ENCODE measurements around the gene CTSV.
"Not testable (repeated sequence)": the region's sequence is repeated elsewhere in the genome, so short reads cannot be mapped to it uniquely, and the experiment has no call there.

CTSV gene

DNA sequence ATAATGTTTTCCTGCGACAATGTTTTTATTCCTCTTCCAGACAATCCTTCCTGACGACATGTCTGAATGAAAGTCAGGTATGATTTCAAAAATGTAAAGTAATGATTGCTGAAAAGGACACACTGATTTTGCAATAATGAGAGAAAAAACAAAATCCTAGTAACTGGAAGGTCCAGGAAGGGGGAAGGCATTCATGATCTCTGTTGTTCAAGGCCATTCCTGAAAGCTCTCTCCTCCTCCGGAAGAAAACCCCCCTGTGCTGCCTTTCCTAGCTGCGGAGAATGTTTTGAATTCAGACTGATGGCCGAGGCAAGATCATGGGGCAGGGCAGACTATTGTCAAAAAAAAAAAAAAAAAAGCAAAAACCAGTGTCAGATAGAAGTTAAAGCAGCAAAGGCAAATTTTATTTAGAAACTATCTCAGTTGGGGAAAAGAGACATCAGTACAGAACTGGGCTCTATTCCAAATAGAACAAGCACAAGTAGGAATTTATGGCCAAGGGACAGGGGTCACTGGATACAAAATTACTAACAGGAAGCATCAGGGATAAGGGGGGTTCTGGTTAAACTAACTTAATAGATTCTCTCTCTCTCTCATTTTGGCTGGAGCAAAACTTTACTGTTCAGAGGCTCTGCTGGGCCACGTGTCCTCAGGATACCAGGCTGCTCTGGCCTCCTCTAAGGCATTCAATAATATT lies 36.5 kb upstream of the CTSV start:
- H3K9me3 ChIP-seq (replicated peaks; ENCODE audit: insufficient read depth, low read length): no peaks in the 10 kb centered on the region
- no peak overlapping the region for H3K9ac ChIP-seq (ENCODE audit: low read length)
- H3K4me1 ChIP-seq (ENCODE audit: low read length): no peaks in the 10 kb centered on the region
- no peaks in the 10 kb centered on the region for H3F3A ChIP-seq (ENCODE audit: insufficient read depth, low read length)
- no peak for DNase-seq
- no peak overlapping the region for H3K4me3 ChIP-seq (ENCODE audit: low read length)
- no peak overlapping the region for H3K27ac ChIP-seq (ENCODE audit: low read length)
- no peak overlapping the region for H3K4me2 ChIP-seq (ENCODE audit: low read depth, low read length)
- no peaks in the 10 kb centered on the region for H3K79me2 ChIP-seq (ENCODE audit: low read length)
- H3K27me3 ChIP-seq (replicated peaks; ENCODE audit: insufficient read depth, low read length): no peaks in the 10 kb centered on the region
- H3K36me3 ChIP-seq (replicated peaks; ENCODE audit: insufficient read depth, low read length): no peaks in the 10 kb centered on the region
- H4K20me1 ChIP-seq (ENCODE audit: insufficient read depth, low read length): no peaks in the 10 kb centered on the region
- no peaks in the 10 kb centered on the region for H3K9me2 ChIP-seq (replicated peaks; ENCODE audit: insufficient read depth, low read length)
- H2AFZ ChIP-seq (ENCODE audit: low read length): no peak overlapping the region
- TF ChIP-seq, protein P1, sequence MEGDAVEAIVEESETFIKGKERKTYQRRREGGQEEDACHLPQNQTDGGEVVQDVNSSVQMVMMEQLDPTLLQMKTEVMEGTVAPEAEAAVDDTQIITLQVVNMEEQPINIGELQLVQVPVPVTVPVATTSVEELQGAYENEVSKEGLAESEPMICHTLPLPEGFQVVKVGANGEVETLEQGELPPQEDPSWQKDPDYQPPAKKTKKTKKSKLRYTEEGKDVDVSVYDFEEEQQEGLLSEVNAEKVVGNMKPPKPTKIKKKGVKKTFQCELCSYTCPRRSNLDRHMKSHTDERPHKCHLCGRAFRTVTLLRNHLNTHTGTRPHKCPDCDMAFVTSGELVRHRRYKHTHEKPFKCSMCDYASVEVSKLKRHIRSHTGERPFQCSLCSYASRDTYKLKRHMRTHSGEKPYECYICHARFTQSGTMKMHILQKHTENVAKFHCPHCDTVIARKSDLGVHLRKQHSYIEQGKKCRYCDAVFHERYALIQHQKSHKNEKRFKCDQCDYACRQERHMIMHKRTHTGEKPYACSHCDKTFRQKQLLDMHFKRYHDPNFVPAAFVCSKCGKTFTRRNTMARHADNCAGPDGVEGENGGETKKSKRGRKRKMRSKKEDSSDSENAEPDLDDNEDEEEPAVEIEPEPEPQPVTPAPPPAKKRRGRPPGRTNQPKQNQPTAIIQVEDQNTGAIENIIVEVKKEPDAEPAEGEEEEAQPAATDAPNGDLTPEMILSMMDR (IDR thresholded peaks at IDR 0.05; ENCODE audit: low read length): no peak
- no peak for TF ChIP-seq EZH2 (optimal IDR thresholded peaks at IDR 0.05; ENCODE audit: low read depth, low read length)
- TF ChIP-seq EZH2phosphoT487 (IDR thresholded peaks at IDR 0.05; ENCODE audit: low read length): no peak

DNA sequence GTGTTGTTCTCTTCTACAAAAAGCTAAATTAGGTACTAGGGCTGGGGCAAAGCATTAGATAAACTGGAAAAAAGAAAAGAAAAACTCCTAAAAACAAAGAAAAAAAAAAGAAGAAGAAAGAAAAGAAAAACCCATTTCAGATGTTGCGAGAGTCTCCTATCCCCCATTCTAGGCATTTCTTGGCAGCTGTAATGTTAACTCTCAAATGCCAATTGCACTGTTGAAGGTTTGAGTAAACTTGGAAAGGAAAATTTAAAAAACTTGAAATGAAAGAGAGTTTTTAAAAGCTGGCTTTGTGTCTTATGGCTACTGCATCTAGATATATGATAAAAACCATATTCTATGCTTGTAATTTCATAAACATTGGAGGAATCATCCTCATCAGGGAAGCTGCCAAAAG lies 34.6 kb upstream of the CTSV start:
- H3K36me3 ChIP-seq (replicated peaks; ENCODE audit: insufficient read depth, low read length): no peaks in the 10 kb centered on the region
- no peak for DNase-seq
- no peak overlapping the region for H3K27ac ChIP-seq (ENCODE audit: low read length)
- no peak overlapping the region for H3K4me3 ChIP-seq (ENCODE audit: low read length)
- H3K9me2 ChIP-seq (replicated peaks; ENCODE audit: insufficient read depth, low read length): no peaks in the 10 kb centered on the region
- no peak overlapping the region for H2AFZ ChIP-seq (ENCODE audit: low read length)
- H3K4me1 ChIP-seq (ENCODE audit: low read length): no peaks in the 10 kb centered on the region
- no peaks in the 10 kb centered on the region for H3K79me2 ChIP-seq (ENCODE audit: low read length)
- TF ChIP-seq, protein P1 (IDR thresholded peaks at IDR 0.05; ENCODE audit: low read length): no peak
- TF ChIP-seq EZH2 (optimal IDR thresholded peaks at IDR 0.05; ENCODE audit: low read depth, low read length) (no peak), EZH2phosphoT487 (IDR thresholded peaks at IDR 0.05; ENCODE audit: low read length) (no peak)
- H3K27me3 ChIP-seq (replicated peaks; ENCODE audit: insufficient read depth, low read length): no peaks in the 10 kb centered on the region
- H3K9ac ChIP-seq (ENCODE audit: low read length): no peak overlapping the region
- no peak overlapping the region for H3K4me2 ChIP-seq (ENCODE audit: low read depth, low read length)
- H3K9me3 ChIP-seq (replicated peaks; ENCODE audit: insufficient read depth, low read length): no peaks in the 10 kb centered on the region
- no peaks in the 10 kb centered on the region for H3F3A ChIP-seq (ENCODE audit: insufficient read depth, low read length)
- H4K20me1 ChIP-seq (ENCODE audit: insufficient read depth, low read length): no peaks in the 10 kb centered on the region

DNA sequence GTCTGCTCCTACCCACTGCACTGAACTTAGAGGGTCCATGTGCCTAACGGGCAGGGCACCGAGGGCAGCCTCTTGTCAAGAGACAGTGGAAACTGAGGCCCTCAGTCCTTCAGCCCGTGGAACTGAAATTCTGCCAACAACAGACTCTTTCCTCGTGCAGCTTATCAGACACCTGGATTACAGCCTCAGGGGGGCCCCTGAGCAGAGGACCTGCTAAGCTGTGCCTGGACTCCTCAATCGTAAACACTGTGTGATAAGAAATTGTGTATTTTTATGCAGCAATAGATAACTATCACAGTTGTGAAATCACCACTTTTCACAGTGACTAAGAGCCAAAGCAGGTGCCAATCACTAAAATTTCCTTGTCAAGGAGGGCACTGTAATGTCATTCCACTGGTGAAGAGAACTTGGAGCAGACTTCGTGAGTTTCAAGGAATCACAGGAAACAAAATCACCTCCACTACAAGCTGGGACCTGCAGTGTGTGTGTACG lies 33.4 kb upstream of the CTSV start:
- no peaks in the 10 kb centered on the region for H3K27me3 ChIP-seq (replicated peaks; ENCODE audit: insufficient read depth, low read length)
- no peaks in the 10 kb centered on the region for H3F3A ChIP-seq (ENCODE audit: insufficient read depth, low read length)
- H3K9me3 ChIP-seq (replicated peaks; ENCODE audit: insufficient read depth, low read length): no peaks in the 10 kb centered on the region
- no peak overlapping the region for H3K27ac ChIP-seq (ENCODE audit: low read length)
- H3K9ac ChIP-seq (ENCODE audit: low read length): no peak overlapping the region
- H3K4me1 ChIP-seq (ENCODE audit: low read length): no peaks in the 10 kb centered on the region
- no peak overlapping the region for H3K4me2 ChIP-seq (ENCODE audit: low read depth, low read length)
- TF ChIP-seq EZH2 (optimal IDR thresholded peaks at IDR 0.05; ENCODE audit: low read depth, low read length): no peak
- no peak for TF ChIP-seq EZH2phosphoT487 (IDR thresholded peaks at IDR 0.05; ENCODE audit: low read length)
- TF ChIP-seq, protein P1 (IDR thresholded peaks at IDR 0.05; ENCODE audit: low read length): no peak
- no peaks in the 10 kb centered on the region for H4K20me1 ChIP-seq (ENCODE audit: insufficient read depth, low read length)
- H3K79me2 ChIP-seq (ENCODE audit: low read length): no peaks in the 10 kb centered on the region
- H3K4me3 ChIP-seq (ENCODE audit: low read length): no peak overlapping the region
- no peak for DNase-seq
- 0 out of 2 replicates have a peak overlapping the region, but pooled peaks have one; percentile 27 for H2AFZ ChIP-seq (ENCODE audit: low read length)
- H3K9me2 ChIP-seq (replicated peaks; ENCODE audit: insufficient read depth, low read length): no peaks in the 10 kb centered on the region
- H3K36me3 ChIP-seq (replicated peaks; ENCODE audit: insufficient read depth, low read length): no peaks in the 10 kb centered on the region

DNA sequence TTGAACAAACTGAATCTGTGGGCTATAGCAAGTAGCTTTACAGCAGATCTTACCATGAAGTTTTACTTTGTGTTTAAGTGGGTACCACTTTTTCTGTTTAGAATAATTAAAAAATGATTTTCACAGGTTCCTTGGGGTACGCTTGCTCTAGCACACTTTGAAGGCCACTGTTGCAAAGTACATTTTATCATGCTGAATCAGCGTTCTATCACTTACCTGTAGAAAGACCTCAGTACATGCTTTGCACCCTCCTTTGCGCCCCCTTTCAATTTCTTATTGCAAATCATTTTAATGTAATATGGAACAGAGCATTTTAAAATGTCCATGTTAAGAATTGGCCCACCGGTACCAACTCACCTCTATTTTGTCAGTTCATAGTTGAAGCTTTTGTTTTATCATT lies 31.4 kb upstream of the CTSV start:
- not testable (repeated sequence) for H3F3A ChIP-seq (ENCODE audit: insufficient read depth, low read length); DNase-seq; H3K36me3 ChIP-seq (replicated peaks; ENCODE audit: insufficient read depth, low read length); H3K4me3 ChIP-seq (ENCODE audit: low read length); H3K9me3 ChIP-seq (replicated peaks; ENCODE audit: insufficient read depth, low read length); H3K4me1 ChIP-seq (ENCODE audit: low read length); H3K27me3 ChIP-seq (replicated peaks; ENCODE audit: insufficient read depth, low read length); H4K20me1 ChIP-seq (ENCODE audit: insufficient read depth, low read length); H3K9me2 ChIP-seq (replicated peaks; ENCODE audit: insufficient read depth, low read length); H2AFZ ChIP-seq (ENCODE audit: low read length); H3K79me2 ChIP-seq (ENCODE audit: low read length); H3K4me2 ChIP-seq (ENCODE audit: low read depth, low read length); H3K27ac ChIP-seq (ENCODE audit: low read length); H3K9ac ChIP-seq (ENCODE audit: low read length)
